Activated CD8-positive, alpha-beta memory T cell treated with anti-CD3 and anti-CD28 coated beads for 36 hours (primary cell): ENCODE data around the gene ASGR2. TPM values are rescaled to one million over a fixed set of nuclear protein-coding genes. Genes with fewer than 3 reads are reported as not detected.
"Not testable (repeated sequence)": the region's sequence is repeated elsewhere in the genome, so short reads cannot be mapped to it uniquely, and the experiment has no call there.

Experiments
- CTCF ChIA-PET: fragments of 350-600 bp; sonication (Branson Sonifier 250); formaldehyde crosslinking; loops from one replicate; lab custom pipeline; 2021; ENCODE audit warnings: antibody characterized with exemption; lab: Charles Lee
- POLR2A ChIA-PET: fragments of 350-600 bp; sonication (Branson Sonifier 250); formaldehyde crosslinking; loops from one replicate; lab custom pipeline; 2021; ENCODE audit warnings: antibody characterized with exemption; lab: Charles Lee
- total RNA-seq, 2 experiments: library from RNA; stranded (reverse); gene quantifications; one replicate each; pipeline ENCODE4 v1.2.3, GENCODE V29; 2021

Gene ASGR2
- total RNA-seq, 2 experiments from 2014 or later: not detected

GRCh38 chr17:7130621-7131422 lies 16.2 kb upstream of the ASGR2 start:
- ChIA-PET POLR2A (no interaction called here), CTCF (interaction anchor here (1.2 to 2.9 kb wide), 3 partner anchors 49 to 85 kb away, joined by 3 to 23 read pairs (median 4); no protein-coding TSS in a partner anchor)

- ChIA-PET CTCF (interaction anchor here (0.6 to 1.3 kb wide), 3 partner anchors 14 to 77 kb away, joined by 3 to 4 read pairs (median 3); partner anchors contain the start of gene ASGR2), POLR2A (no interaction called here)
Observed at GRCh38 chr17:7129311-7129710, 14.7 kb upstream of the ASGR2 start.

- ChIA-PET CTCF (interaction anchor here (1.2 kb wide), 1 partner anchor 13 kb away, joined by 3 read pairs; the partner anchor contains the start of gene ASGR2), POLR2A (no interaction called here)
Observed at GRCh38 chr17:7128160-7128559, 13.5 kb upstream of the ASGR2 start.

GRCh38 chr17:7127501-7127900 lies 12.9 kb upstream of the ASGR2 start:
- CTCF ChIA-PET, POLR2A ChIA-PET: not testable (repeated sequence)

- POLR2A ChIA-PET, CTCF ChIA-PET: not testable (repeated sequence)
Observed at GRCh38 chr17:7126386-7126785, 11.8 kb upstream of the ASGR2 start.

- CTCF ChIA-PET: interaction anchor here (1.7 kb wide), 1 partner anchor 9 kb away, joined by 4 read pairs; no protein-coding TSS in a partner anchor
Observed at GRCh38 chr17:7124923-7125322, 10.3 kb upstream of the ASGR2 start.

GRCh38 chr17:7123844-7124243 lies 9.2 kb upstream of the ASGR2 start:
- CTCF ChIA-PET: interaction anchor here (1.7 kb wide), 1 partner anchor 10 kb away, joined by 4 read pairs; no protein-coding TSS in a partner anchor

More at GRCh38 chr17:7124923-7125322, 10.3 kb upstream of the ASGR2 start:
- POLR2A ChIA-PET: no interaction called here

GRCh38 chr17:7122381-7122780 lies 7.8 kb upstream of the ASGR2 start:
- CTCF ChIA-PET: no interaction called here

More at GRCh38 chr17:7123844-7124243, 9.2 kb upstream of the ASGR2 start:
- POLR2A ChIA-PET: no interaction called here

GRCh38 chr17:7120635-7121034 lies 6.0 kb upstream of the ASGR2 start:
- POLR2A ChIA-PET, CTCF ChIA-PET: not testable (repeated sequence)

More at GRCh38 chr17:7122381-7122780, 7.8 kb upstream of the ASGR2 start:
- POLR2A ChIA-PET: no interaction called here

- POLR2A ChIA-PET: no interaction called here
- CTCF ChIA-PET: interaction anchor here (0.6 kb wide), 1 partner anchor 33 kb away, joined by 5 read pairs; no protein-coding TSS in a partner anchor
Observed at GRCh38 chr17:7120123-7120522, 5.5 kb upstream of the ASGR2 start.

- ChIA-PET POLR2A (no interaction called here), CTCF (interaction anchor here (0.6 kb wide), 1 partner anchor 32 kb away, joined by 5 read pairs; no protein-coding TSS in a partner anchor)
Observed at GRCh38 chr17:7119314-7119713, 4.7 kb upstream of the ASGR2 start.

- ChIA-PET POLR2A (no interaction called here), CTCF (interaction anchor here (1.2 kb wide), 1 partner anchor 14 kb away, joined by 3 read pairs; no protein-coding TSS in a partner anchor)
Observed at GRCh38 chr17:7114875-7115614, 423 bp upstream of the ASGR2 start.

- ChIA-PET CTCF (no interaction called here), POLR2A (no interaction called here)
Observed at GRCh38 chr17:7113273-7114071, 1.1 kb downstream of the ASGR2 start.

- POLR2A ChIA-PET: no interaction called here
- CTCF ChIA-PET: interaction anchor here (0.8 kb wide), 1 partner anchor 9 kb away, joined by 3 read pairs; no protein-coding TSS in a partner anchor
Observed at GRCh38 chr17:7112510-7113108, 2.0 kb downstream of the ASGR2 start.

GRCh38 chr17:7111784-7112509 lies 2.7 kb downstream of the ASGR2 start:
- ChIA-PET CTCF (interaction anchor here (0.8 to 1.5 kb wide), 2 partner anchors 8 to 60 kb away, joined by 3 to 5 read pairs; no protein-coding TSS in a partner anchor), POLR2A (no interaction called here)

- POLR2A ChIA-PET: interaction anchor here (0.7 kb wide), 1 partner anchor 1208 kb away, joined by 3 read pairs; no protein-coding TSS in a partner anchor
- CTCF ChIA-PET: interaction anchor here (1.0 to 1.5 kb wide), 2 partner anchors 59 to 63 kb away, joined by 3 to 5 read pairs; no protein-coding TSS in a partner anchor
Observed at GRCh38 chr17:7110617-7111306, 3.9 kb downstream of the ASGR2 start.
